Naive thymus-derived CD8-positive, alpha-beta T cell (primary cell): ENCODE measurements around the gene PIGM. TPM values are rescaled to one million over a fixed set of nuclear protein-coding genes. Genes with fewer than 3 reads are reported as not detected.
A peak's percentile ranks its signal among the peaks of the same experiment; 100 is the strongest.

Experiments used
- ATAC-seq, 2 donors: fragments of 150-1000 bp; cut with Tn5 transposase in 1 of 2; sonication (Bioruptor Pico), chemical (Tn5 transposase) in 1 of 2; 1 replicate in 1 of 2; 2 replicates in 1 of 2; pipeline ENCODE4 v1.10.0; 2021; ENCODE audit warnings: mild to moderate bottlenecking in 2 of 2, moderate library complexity in 2 of 2
- POLR2A ChIA-PET: fragments of 350-600 bp; sonication (Branson Sonifier 250); formaldehyde crosslinking; loops from one replicate; lab custom pipeline; 2021; ENCODE audit warnings: antibody characterized with exemption; lab: Charles Lee
- DNase-seq, 10 donors: peaks; one replicate each; pipeline versions ENCODE4 v3.0.0 to v3.0.0-alpha.2; 2020 to 2022
- H3K27ac Mint-ChIP-seq, 10 donors: one replicate each; pipeline ENCODE4 v1.8.0; 2020 to 2022; ENCODE audit warnings: mild to moderate bottlenecking in 10 of 10, mixed read lengths in 10 of 10, moderate library complexity in 4 of 10, inconsistent platforms in 1 of 10
- H3K27me3 Mint-ChIP-seq, 5 donors: one replicate each; pipeline ENCODE4 v1.8.0; 2021 to 2022; ENCODE audit warnings: mixed read lengths in 5 of 5
- H3K36me3 Mint-ChIP-seq, 3 donors: one replicate each; pipeline ENCODE4 v1.8.0; 2020 to 2022; ENCODE audit warnings: mixed read lengths in 3 of 3, mild to moderate bottlenecking in 2 of 3, inconsistent platforms in 1 of 3
- H3K4me1 Mint-ChIP-seq, 4 donors: one replicate each; pipeline ENCODE4 v1.8.0; 2021 to 2022; ENCODE audit warnings: mixed read lengths in 4 of 4
- H3K4me3 Mint-ChIP-seq, 10 donors: one replicate each; pipeline ENCODE4 v1.8.0; 2020 to 2022; ENCODE audit warnings: mild to moderate bottlenecking in 10 of 10, mixed read lengths in 10 of 10, moderate library complexity in 6 of 10, inconsistent platforms in 1 of 10
- H3K9me3 Mint-ChIP-seq, 9 donors: one replicate each; pipeline ENCODE4 v1.8.0; 2020 to 2022; ENCODE audit warnings: mixed read lengths in 9 of 9, mild to moderate bottlenecking in 3 of 9, inconsistent platforms in 1 of 9, moderate library complexity in 1 of 9
- polyA plus RNA-seq, 3 donors: library from polyadenylated mRNA; unstranded; fragments of 300-500 nt; fragmentation: Illumina TruSeq; gene quantifications; one replicate each; pipeline ENCODE4 v1.2.3, GENCODE V29; 2021
- total RNA-seq, 8 experiments: library from RNA in 2 of 8; stranded (reverse) in 2 of 8; gene quantifications; one replicate each; pipeline ENCODE4 v1.2.3 and lab custom pipeline; 2021 to 2026

Gene PIGM
- total and polyA plus RNA-seq, 5 experiments from 2014 or later: 3.3 to 9.7 (median 4.0) TPM

DNA sequence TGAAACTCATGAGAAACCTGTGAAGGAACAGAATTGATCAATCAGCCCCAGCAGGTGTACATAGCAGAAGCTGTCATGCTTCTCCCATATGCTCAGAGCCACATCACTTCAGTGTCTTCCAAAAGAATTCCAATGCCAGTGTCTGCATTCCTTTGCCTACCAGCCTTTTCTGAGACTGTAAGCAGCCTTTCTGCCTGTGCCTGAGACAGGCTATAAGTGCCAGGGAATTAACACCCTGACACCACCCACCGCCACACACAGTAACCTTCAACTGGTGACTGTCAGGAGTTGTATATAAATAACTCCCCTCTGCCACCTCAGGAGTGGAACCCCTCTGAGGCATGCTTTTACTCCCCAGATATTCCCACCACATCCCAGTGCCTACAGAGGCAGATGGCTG lies 39.6 kb downstream of the PIGM start:
- POLR2A ChIA-PET: no interaction called here
- Mint-ChIP-seq H3K9me3 (no peaks in the 10 kb centered on the region), H3K4me1 (peaks cover 3 to 6% (median 5%) of the 10 kb centered on the region in 4 donors), H3K4me3 (no peak overlapping the region), H3K36me3 (no peaks in the 10 kb centered on the region), H3K27ac (no peak overlapping the region), H3K27me3 (peaks cover 0 to 17% (median 8%) of the 10 kb centered on the region in 5 donors)
- ATAC-seq: no peak
- DNase-seq: no peak

DNA sequence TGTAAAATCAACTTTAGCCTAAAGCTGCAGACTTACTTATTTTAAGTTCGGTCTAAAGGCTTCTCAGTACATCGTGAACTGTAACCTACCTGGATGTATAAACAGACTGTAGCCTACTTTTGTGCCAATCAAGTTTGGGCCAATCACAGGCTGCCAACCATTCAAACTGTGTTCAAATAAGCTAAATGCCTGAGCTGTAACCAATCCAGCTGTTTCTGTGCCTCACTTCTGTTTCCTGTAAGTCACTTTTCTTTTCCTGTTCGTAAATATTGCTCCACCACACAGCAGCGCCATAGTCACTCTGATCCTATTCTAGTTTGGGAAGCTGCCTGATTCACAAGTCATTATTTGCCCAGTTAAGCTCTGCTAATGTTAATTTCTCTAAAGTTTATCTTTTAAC lies 40.3 kb downstream of the PIGM start:
- no peaks in the 10 kb centered on the region for H3K9me3 Mint-ChIP-seq
- DNase-seq (peak in 1 of 10 donors; percentile 5), ATAC-seq (peak in 1 of 2 donors; percentile 79)
- H3K27me3 Mint-ChIP-seq: peaks cover 0 to 16% (median 8%) of the 10 kb centered on the region in 5 donors
- H3K4me1 Mint-ChIP-seq: peaks cover 3 to 6% (median 5%) of the 10 kb centered on the region in 4 donors
- no peak overlapping the region for H3K4me3 Mint-ChIP-seq
- POLR2A ChIA-PET: no interaction called here
- H3K36me3 Mint-ChIP-seq: no peaks in the 10 kb centered on the region
- H3K27ac Mint-ChIP-seq: peak overlapping the region in 1 of 10 donors; percentile 24

DNA sequence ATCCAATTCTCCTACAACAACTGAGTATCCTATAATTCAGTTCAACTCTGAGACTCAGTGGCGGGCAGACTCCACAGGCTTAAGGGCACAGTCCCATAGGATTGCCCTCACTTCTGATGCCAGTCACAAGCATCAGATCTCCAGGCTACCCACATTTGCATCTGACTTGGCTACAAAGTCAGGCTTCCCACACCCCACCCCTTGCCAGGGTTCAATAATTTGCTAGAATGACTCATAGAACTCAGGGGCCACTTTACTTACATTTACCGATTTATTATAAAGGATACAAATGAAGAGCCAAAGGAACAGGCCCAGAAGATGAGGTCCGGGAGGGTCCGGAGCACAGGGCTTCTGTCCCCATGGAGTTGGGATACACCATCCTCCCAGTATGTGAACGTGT lies 41.8 kb downstream of the PIGM start:
- Mint-ChIP-seq H3K27ac (no peak overlapping the region), H3K9me3 (no peaks in the 10 kb centered on the region), H3K36me3 (no peaks in the 10 kb centered on the region), H3K27me3 (peaks cover 8 to 16% (median 10%) of the 10 kb centered on the region in 5 donors), H3K4me1 (peaks cover 3 to 6% (median 5%) of the 10 kb centered on the region in 4 donors), H3K4me3 (no peak overlapping the region)
- POLR2A ChIA-PET: no interaction called here
- no peak for DNase-seq
- ATAC-seq: no peak

DNA sequence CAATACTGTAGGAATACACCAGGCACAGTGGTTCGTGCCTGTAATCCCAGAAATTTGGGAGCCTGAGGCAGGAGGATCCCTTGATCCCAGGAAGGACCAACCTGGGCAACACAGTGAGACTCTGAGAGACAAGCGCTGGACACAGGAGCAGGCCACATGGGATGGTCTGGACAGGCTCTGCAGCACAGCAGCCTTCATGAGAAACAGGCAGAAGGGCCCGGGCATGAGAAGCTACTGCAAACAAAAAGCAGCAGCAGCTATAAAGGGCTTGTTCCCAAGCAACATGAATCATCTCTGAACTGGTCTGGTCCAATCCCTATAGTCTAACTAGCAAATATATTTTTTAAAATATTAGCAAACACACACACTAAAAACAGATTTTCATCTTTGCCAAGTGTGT lies 42.2 kb downstream of the PIGM start:
- ATAC-seq (no peak), DNase-seq (no peak)
- POLR2A ChIA-PET: no interaction called here
- Mint-ChIP-seq H3K9me3 (no peaks in the 10 kb centered on the region), H3K27me3 (peaks cover 9 to 18% (median 10%) of the 10 kb centered on the region in 5 donors), H3K36me3 (no peaks in the 10 kb centered on the region), H3K4me3 (no peak overlapping the region), H3K27ac (no peak overlapping the region), H3K4me1 (peaks cover 3 to 6% (median 5%) of the 10 kb centered on the region in 4 donors)

DNA sequence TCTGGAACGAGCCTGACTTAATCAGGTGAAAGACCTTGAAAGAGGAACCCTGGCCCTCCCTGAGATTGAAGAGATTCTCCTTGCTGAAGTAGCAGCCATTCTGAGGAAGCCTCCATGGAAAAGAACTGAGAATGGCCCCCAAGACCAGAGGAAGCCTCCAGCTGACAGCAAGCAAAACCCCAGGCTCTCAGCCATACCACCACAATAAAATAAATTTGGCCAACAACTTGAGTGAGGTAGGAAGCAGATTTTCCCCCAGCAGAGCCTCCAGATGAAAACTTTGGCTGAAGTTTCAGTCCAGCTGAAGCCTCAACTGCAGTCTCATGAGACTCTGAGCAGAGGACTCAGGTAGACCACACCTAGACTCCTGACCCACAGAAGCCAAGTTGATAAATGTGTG lies 43.8 kb downstream of the PIGM start:
- H3K27ac Mint-ChIP-seq: no peak overlapping the region
- no peaks in the 10 kb centered on the region for H3K36me3 Mint-ChIP-seq
- no peak overlapping the region for H3K4me3 Mint-ChIP-seq
- POLR2A ChIA-PET: no interaction called here
- H3K9me3 Mint-ChIP-seq: no peaks in the 10 kb centered on the region
- H3K27me3 Mint-ChIP-seq: peaks cover 8 to 23% (median 17%) of the 10 kb centered on the region in 5 donors
- ATAC-seq: no peak
- no peak for DNase-seq
- peaks cover 3 to 6% (median 5%) of the 10 kb centered on the region in 4 donors for H3K4me1 Mint-ChIP-seq

DNA sequence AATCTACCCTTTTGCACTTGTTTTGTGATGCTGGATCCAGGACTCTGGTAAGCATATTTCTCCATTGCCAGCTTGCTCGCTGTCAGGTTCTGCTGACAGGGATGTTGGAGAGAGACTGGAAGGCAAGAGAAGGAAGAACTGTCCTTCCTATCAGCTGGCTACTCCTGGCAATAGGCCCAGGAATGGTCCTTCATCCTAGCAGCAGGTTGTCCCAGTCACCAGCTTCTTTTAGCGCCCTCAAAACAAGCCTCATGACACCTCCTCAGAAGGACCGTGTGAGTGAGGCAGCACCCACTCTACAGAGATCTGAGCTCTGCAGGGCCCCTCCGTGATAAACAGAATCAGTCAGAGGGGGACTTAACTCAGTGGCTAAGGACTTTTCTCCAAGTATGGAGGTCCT lies 44.6 kb downstream of the PIGM start:
- Mint-ChIP-seq H3K27ac (no peak overlapping the region), H3K36me3 (no peaks in the 10 kb centered on the region), H3K4me3 (no peak overlapping the region), H3K27me3 (peaks cover 9 to 29% (median 22%) of the 10 kb centered on the region in 5 donors), H3K4me1 (peaks cover 2 to 6% (median 5%) of the 10 kb centered on the region in 4 donors), H3K9me3 (no peaks in the 10 kb centered on the region)
- ATAC-seq (no peak), DNase-seq (no peak)
- POLR2A ChIA-PET: no interaction called here

DNA sequence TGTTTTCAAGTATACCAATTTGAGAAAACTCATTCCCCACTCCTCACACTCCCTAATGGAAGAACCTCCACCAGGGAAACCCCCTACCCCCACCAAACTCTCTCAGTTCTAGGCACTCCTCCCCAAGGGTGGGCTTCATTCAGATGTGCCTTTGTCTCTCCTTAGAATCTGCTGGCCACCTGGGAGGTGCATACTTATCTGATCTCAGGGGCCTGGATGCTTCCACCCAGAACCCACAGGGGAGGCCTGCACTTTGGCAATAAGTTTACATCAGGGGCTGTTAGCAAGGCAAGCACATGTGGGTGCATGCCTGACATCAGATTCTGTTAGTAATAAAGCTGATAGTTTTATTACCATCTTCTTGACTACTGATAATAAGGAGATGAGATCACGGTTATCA lies 45.3 kb downstream of the PIGM start:
- POLR2A ChIA-PET: no interaction called here
- H3K9me3 Mint-ChIP-seq: no peaks in the 10 kb centered on the region
- H3K36me3 Mint-ChIP-seq: no peaks in the 10 kb centered on the region
- no peak overlapping the region for H3K4me3 Mint-ChIP-seq
- ATAC-seq: no peak
- DNase-seq: no peak
- peaks cover 11 to 36% (median 27%) of the 10 kb centered on the region in 5 donors for H3K27me3 Mint-ChIP-seq
- no peak overlapping the region for H3K27ac Mint-ChIP-seq
- H3K4me1 Mint-ChIP-seq: peaks cover 0 to 3% (median 2%) of the 10 kb centered on the region in 4 donors

DNA sequence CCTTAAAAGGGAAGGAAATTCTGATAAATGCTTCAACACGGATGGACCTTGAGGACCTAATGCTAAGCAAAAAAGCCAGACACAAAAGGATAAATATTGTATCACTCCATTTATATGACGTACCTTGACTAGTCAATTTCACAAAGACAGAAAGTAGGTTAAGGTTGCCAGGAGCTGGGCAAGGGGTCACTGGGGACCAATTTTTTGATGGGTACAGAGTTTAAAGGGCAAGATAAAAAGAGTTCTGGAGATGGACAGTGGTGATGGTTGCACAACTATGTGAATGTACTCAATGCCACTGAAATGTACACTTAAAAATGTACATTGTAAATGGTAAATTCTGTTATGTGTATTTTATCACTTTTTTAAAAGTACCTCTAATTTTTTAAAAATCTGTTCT lies 45.7 kb downstream of the PIGM start:
- ATAC-seq (no peak), DNase-seq (no peak)
- no peaks in the 10 kb centered on the region for H3K4me1 Mint-ChIP-seq
- H3K4me3 Mint-ChIP-seq: no peak overlapping the region
- no peaks in the 10 kb centered on the region for H3K9me3 Mint-ChIP-seq
- POLR2A ChIA-PET: no interaction called here
- no peaks in the 10 kb centered on the region for H3K36me3 Mint-ChIP-seq
- H3K27ac Mint-ChIP-seq: no peak overlapping the region
- peaks cover 11 to 37% (median 27%) of the 10 kb centered on the region in 5 donors for H3K27me3 Mint-ChIP-seq

DNA sequence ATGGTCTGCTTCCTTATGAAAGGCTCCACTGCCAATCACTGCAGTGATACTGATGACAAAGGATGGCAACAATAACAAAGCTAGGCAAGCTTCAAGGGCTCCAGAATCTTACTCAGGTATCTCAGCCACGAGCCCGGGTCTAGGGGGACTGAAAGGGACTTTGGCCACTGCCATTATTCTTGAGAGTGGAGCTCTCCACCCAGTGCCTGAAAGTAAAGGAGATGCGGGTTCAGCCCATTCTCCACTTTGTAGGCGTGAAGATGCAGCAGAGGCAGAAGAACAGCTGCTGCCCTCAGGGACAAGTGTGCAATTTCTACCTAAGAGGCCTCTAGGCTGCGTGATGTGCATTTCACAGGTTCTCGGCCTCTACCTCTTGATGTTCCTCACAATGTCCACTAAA lies 46.3 kb downstream of the PIGM start:
- POLR2A ChIA-PET: no interaction called here
- H3K36me3 Mint-ChIP-seq: no peaks in the 10 kb centered on the region
- ATAC-seq (no peak), DNase-seq (no peak)
- no peaks in the 10 kb centered on the region for H3K4me1 Mint-ChIP-seq
- H3K9me3 Mint-ChIP-seq: no peaks in the 10 kb centered on the region
- no peak overlapping the region for H3K4me3 Mint-ChIP-seq
- H3K27me3 Mint-ChIP-seq: peaks cover 13 to 37% (median 31%) of the 10 kb centered on the region in 5 donors
- no peak overlapping the region for H3K27ac Mint-ChIP-seq

DNA sequence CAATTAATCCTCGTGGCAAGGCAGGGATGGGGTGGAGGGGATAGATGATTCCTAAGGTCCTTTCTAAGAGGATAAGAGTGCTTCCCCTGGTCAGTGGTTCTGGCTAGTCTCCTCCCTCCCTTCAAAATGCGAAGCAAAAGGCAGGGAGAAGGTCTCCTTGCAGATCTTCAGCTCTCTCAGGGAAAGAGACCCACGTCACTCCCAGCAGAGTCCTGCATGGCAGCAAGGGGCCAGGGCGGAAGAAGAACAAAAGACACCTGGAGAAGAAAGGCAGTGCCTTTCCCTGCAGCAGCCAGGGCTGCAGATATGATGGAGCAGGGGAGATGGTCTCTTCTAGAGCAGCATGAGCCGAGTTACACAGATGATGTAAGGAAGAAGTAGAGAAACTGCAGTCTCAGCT lies 48.1 kb downstream of the PIGM start:
- Mint-ChIP-seq H3K27ac (peak overlapping the region in 1 of 10 donors; percentile 15), H3K4me1 (no peaks in the 10 kb centered on the region), H3K4me3 (no peak overlapping the region), H3K9me3 (no peaks in the 10 kb centered on the region), H3K36me3 (no peaks in the 10 kb centered on the region), H3K27me3 (peaks cover 19 to 52% (median 35%) of the 10 kb centered on the region in 5 donors)
- no peak for DNase-seq
- POLR2A ChIA-PET: no interaction called here
- no peak for ATAC-seq

DNA sequence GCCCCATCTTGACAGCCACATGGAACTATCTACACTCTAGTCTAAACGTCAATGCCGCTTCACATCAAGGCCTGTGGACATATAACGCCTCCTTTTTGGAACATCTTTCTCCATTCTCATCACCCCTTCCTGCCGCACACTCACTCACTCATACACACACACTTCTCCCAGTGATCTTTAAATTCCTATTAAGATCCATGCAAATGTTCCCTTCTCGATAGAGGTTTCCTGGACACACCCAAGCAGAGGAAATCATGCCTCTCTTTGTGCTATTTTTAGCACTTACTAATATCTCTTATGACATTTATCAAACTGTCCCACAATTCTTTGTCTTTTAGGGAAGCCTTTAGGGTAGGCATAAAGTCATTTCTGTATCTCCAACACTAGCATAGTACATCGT lies 49.5 kb downstream of the PIGM start:
- Mint-ChIP-seq H3K4me1 (no peaks in the 10 kb centered on the region), H3K27ac (no peak overlapping the region), H3K4me3 (no peak overlapping the region), H3K27me3 (peaks cover 16 to 54% (median 35%) of the 10 kb centered on the region in 5 donors), H3K36me3 (no peaks in the 10 kb centered on the region), H3K9me3 (no peaks in the 10 kb centered on the region)
- no peak for ATAC-seq
- no peak for DNase-seq
- POLR2A ChIA-PET: no interaction called here

DNA sequence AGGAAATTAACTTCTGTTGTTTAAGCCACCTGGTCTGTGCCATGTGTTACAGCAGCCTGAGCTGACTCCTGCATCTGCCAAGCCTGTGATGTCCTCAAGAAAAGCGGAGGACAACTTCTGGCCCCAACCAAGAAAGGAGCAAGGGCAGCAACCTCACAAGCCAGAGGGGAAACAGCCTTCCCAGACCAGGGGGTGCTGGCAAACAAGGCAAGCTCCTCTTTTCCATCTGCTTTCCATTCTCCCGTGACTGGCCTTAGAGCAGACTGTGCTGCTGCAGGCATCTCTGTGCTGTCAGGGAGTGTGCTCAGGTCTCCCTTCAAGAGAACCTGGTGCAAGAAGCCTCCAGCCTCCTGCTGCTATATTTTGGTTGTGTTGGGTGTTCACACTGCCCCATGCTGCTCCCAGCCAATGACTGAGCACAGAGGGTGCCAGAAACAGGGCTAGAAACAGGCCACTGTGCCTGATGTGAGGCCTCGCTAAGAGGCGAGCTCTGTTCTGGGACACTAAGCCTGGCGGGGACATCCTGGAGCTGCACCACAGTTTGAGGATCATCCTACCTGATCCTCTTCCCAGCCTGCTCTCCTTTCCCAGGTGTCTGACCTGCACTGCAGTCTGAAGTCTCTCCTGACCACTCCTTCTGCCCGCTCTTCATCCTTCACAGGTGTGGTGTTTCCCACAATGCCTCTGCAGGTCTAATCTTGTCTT lies 50.3 kb downstream of the PIGM start:
- H3K4me1 Mint-ChIP-seq: no peaks in the 10 kb centered on the region
- no peaks in the 10 kb centered on the region for H3K36me3 Mint-ChIP-seq
- DNase-seq: no peak
- no peaks in the 10 kb centered on the region for H3K9me3 Mint-ChIP-seq
- POLR2A ChIA-PET: no interaction called here
- H3K4me3 Mint-ChIP-seq: no peak overlapping the region
- H3K27me3 Mint-ChIP-seq: peaks cover 16 to 62% (median 41%) of the 10 kb centered on the region in 5 donors
- no peak overlapping the region for H3K27ac Mint-ChIP-seq
- ATAC-seq: no peak

DNA sequence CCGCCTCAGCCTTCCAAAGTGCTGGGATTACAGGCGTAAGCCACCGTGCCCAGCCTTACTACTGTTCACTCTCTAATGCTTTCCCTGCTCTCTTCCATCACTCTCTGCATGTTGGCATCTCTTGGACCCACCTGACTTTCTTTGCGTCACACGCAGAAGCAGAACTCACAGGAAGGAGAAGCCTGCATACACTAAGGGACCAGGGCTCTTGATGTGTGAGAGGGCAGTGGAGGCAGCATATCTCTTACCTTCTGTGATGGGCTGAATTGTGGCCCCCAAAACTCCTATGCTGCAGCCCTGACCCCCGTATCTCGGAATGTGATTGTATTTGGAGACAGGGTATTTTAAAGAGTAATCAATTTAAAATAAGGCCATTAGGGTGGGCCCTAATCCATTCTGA lies 51.0 kb downstream of the PIGM start:
- H3K9me3 Mint-ChIP-seq: no peaks in the 10 kb centered on the region
- no peaks in the 10 kb centered on the region for H3K4me1 Mint-ChIP-seq
- H3K27me3 Mint-ChIP-seq: peaks cover 16 to 63% (median 41%) of the 10 kb centered on the region in 5 donors
- ATAC-seq (no peak), DNase-seq (no peak)
- POLR2A ChIA-PET: interaction anchor here (0.7 kb wide), 1 partner anchor 421 kb away, joined by 3 read pairs; no protein-coding TSS in a partner anchor
- no peak overlapping the region for H3K4me3 Mint-ChIP-seq
- H3K27ac Mint-ChIP-seq: no peak overlapping the region
- H3K36me3 Mint-ChIP-seq: no peaks in the 10 kb centered on the region

DNA sequence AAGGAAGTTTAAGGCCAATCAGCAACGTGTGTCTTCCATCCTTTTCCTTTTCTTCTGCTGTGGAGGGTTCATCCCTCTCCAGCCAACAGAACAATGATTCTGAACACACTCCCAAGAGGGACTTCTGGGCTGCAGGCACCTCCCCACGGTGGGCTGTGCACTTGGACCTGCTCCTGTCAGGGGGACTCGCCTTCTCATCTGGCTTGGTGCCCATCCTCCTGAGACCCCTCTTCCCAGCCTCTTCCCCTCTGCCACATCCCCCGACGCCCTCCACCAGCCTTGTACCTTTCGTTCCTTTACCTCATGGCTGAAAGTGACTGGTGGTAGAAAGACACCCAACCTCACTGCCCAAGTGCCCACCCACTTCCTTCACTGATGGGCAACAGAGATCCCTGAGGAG lies 51.7 kb downstream of the PIGM start:
- POLR2A ChIA-PET: interaction anchor here (0.7 kb wide), 1 partner anchor 421 kb away, joined by 3 read pairs; no protein-coding TSS in a partner anchor
- Mint-ChIP-seq H3K4me3 (no peak overlapping the region), H3K9me3 (no peaks in the 10 kb centered on the region), H3K27ac (no peak overlapping the region), H3K27me3 (peaks cover 15 to 56% (median 39%) of the 10 kb centered on the region in 5 donors), H3K4me1 (no peaks in the 10 kb centered on the region), H3K36me3 (no peaks in the 10 kb centered on the region)
- DNase-seq: no peak
- no peak for ATAC-seq
